ENCODE measurements around the gene GPS2.

The GPS2 gene

GRCh38 chr17:7290685-7291084 is 24.5 kb downstream of the GPS2 start:
- DNase-seq (ENCODE audit: low read depth): no peak
- H3K4me3 ChIP-seq (ENCODE audit: low read length): no peak overlapping the region
- TF ChIP-seq CTCF (conservative IDR thresholded peaks at IDR 0.05; ENCODE audit: low read depth, low read length): no peak

GRCh38 chr17:7290166-7290565 is 25.0 kb downstream of the GPS2 start:
- no peak for DNase-seq (ENCODE audit: low read depth)
- no peak for TF ChIP-seq CTCF (conservative IDR thresholded peaks at IDR 0.05; ENCODE audit: low read depth, low read length)
- H3K4me3 ChIP-seq (ENCODE audit: low read length): no peak overlapping the region

DNA sequence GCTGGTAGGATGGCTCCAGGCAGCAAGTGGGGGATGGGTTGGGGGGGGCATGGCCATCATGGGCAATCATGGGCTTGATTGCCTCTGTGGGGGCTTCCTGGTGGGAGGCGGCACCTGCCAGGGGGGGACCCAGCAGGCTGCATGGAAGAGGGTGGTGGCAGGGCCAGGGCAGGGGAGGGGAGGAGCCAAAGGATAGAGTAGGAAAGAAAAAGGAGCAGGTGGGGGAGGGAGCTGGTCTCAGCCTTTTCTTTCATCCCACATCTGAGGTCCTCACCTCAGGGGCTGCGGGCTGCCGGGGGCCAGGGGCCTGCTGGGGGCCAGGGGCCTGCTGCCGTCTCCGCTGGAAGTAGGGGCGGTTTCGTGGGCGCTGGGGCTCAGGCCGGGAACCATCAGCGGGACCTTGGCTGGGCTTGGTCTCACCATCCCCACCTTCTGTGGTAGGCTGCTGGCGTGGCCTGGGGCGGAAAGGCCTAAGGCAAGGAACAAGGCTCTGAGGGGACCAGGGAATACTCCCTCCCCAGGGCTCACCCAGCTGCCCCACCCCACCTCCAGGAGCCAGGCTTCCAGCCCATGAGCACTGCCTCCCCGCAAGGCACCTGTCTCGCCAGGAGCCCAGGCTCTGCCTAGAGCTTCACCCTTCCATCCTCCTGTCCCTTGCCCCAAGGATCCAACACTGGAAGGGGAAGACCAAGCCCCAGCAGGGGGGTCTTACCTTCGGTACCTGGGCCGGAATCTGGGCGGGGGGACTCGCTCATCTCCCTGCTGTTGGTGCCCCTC is 25.7 kb downstream of the GPS2 start:
- no peak for TF ChIP-seq CTCF (conservative IDR thresholded peaks at IDR 0.05; ENCODE audit: low read depth, low read length)
- no peak for DNase-seq (ENCODE audit: low read depth)

GRCh38 chr17:7285679-7286078 is 29.5 kb downstream of the GPS2 start:
- TF ChIP-seq CTCF (conservative IDR thresholded peaks at IDR 0.05; ENCODE audit: low read depth, low read length): no peak
- no peak overlapping the region for H3K4me3 ChIP-seq (ENCODE audit: low read length)
- no peak for DNase-seq (ENCODE audit: low read depth)

More for the DNA sequence above, 25.7 kb downstream of the GPS2 start:
- no peak overlapping the region for H3K4me3 ChIP-seq (ENCODE audit: low read length)

- no peak for DNase-seq (ENCODE audit: low read depth)
- no peak for TF ChIP-seq CTCF (conservative IDR thresholded peaks at IDR 0.05; ENCODE audit: low read depth, low read length)
- H3K4me3 ChIP-seq (ENCODE audit: low read length): no peak overlapping the region
Observed at GRCh38 chr17:7284911-7285310, 30.2 kb downstream of the GPS2 start.

DNA sequence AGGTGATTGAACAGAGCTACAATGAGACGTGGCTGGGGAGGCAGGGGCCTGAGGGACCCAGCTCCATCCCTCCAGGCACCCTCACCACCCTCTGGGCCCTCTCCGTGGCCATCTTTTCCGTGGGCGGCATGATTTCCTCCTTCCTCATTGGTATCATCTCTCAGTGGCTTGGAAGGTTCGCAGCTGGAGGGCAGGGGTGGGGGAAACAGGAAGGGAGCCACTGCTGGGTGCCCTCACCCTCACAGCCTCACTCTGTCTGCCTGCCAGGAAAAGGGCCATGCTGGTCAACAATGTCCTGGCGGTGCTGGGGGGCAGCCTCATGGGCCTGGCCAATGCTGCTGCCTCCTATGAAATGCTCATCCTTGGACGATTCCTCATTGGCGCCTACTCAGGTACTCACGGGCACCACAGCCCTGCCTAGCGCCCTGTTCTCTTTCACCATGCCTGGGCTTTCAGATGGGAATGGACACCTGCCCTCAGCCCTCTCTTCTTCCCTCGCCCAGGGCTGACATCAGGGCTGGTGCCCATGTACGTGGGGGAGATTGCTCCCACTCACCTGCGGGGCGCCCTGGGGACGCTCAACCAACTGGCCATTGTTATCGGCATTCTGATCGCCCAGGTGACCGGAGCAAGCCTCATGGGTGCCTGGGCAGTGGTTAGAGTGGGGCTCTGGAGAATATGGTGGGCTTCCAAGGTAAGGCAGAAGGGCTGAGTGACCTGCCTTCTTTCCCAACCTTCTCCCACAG is 31.5 kb downstream of the GPS2 start:
- no peak for DNase-seq (ENCODE audit: low read depth)
- no peak overlapping the region for H3K4me3 ChIP-seq (ENCODE audit: low read length)
- TF ChIP-seq CTCF (conservative IDR thresholded peaks at IDR 0.05; ENCODE audit: low read depth, low read length): no peak

All from retinal pigment epithelial cell (primary cell).